Prostate gland (tissue), 2 donors: ENCODE measurements around the gene UBL5. TPM values are rescaled to one million over a fixed set of nuclear protein-coding genes. Genes with fewer than 3 reads are reported as not detected.
A peak's percentile ranks its signal among the peaks of the same experiment; 100 is the strongest.
"Not testable (repeated sequence)": the region's sequence is repeated elsewhere in the genome, so short reads cannot be mapped to it uniquely, and the experiment has no call there.

Experiments
- DNase-seq: peaks from one replicate; pipeline ENCODE4 v3.0.0-alpha.2; 2019; ENCODE audit warnings: low spot score
- H3K27ac ChIP-seq, 2 donors: fragments of 200-600 bp; sonication (generic); 2 replicates each; pipeline ENCODE4 v1.5.1; 2017 to 2019
- H3K27me3 ChIP-seq: fragments of 200-600 bp; sonication (generic); replicated peaks from 2 replicates; pipeline ENCODE4 v1.5.1; 2019; ENCODE audit not compliant: insufficient read depth
- H3K36me3 ChIP-seq, 2 donors: fragments of 200-600 bp; sonication (generic); 1 replicate in 1 of 2; 2 replicates in 1 of 2; pipeline versions ENCODE4 v1.5.1 to v1.8.1; 2017 to 2019
- H3K4me1 ChIP-seq: fragments of 200-600 bp; sonication (generic); replicated peaks from 2 replicates; pipeline ENCODE4 v1.5.1; 2019
- H3K4me3 ChIP-seq, 2 donors: fragments of 200-600 bp; sonication (generic); 2 replicates each; pipeline ENCODE4 v1.5.1; 2017 to 2019
- H3K9me3 ChIP-seq: fragments of 200-600 bp; sonication (generic); 2 replicates; pipeline ENCODE4 v1.5.1; 2017
- CTCF ChIP-seq, 4 experiments: fragments of 200-600 bp in 2 of 4; fragments of 450-650 bp in 2 of 4; sonication (generic) in 2 of 4; IDR thresholded peaks; 1 replicate in 3 of 4; 2 replicates in 1 of 4; pipeline ENCODE4 v1.5.1; 2016 to 2019; ENCODE audit warnings: antibody characterized with exemption in 4 of 4, mild to moderate bottlenecking in 2 of 4, moderate library complexity in 2 of 4
- POLR2A ChIP-seq: fragments of 450-650 bp; IDR thresholded peaks from one replicate; pipeline ENCODE4 v1.6.1; 2016; ENCODE audit warnings: antibody characterized with exemption, mild to moderate bottlenecking
- POLR2AphosphoS5 ChIP-seq: sonication (generic); formaldehyde crosslinking; IDR thresholded peaks from one replicate; pipeline ENCODE4 v1.6.1; 2017; ENCODE audit warnings: antibody characterized with exemption
- WGBS: methylation state at CpG from one replicate; pipeline ENCODE4 v1.1.5; 2018; 5-methylcytosine and 5-hydroxymethylcytosine counted together
- intact Hi-C: fragments of 100-400 bp; cut with DNase I; formaldehyde crosslinking; loops from one replicate; pipeline ENCODE4 v1.14.2; 2022
- total RNA-seq, 2 donors: library from RNA; depleted of rRNA; stranded (reverse); fragments of >200 nt; gene quantifications; one replicate each; pipeline ENCODE4 v1.1.0, GENCODE V29; 2016

UBL5 gene
- 100 to 1,000 TPM; 543 to 675 TPM for total RNA-seq

DNA sequence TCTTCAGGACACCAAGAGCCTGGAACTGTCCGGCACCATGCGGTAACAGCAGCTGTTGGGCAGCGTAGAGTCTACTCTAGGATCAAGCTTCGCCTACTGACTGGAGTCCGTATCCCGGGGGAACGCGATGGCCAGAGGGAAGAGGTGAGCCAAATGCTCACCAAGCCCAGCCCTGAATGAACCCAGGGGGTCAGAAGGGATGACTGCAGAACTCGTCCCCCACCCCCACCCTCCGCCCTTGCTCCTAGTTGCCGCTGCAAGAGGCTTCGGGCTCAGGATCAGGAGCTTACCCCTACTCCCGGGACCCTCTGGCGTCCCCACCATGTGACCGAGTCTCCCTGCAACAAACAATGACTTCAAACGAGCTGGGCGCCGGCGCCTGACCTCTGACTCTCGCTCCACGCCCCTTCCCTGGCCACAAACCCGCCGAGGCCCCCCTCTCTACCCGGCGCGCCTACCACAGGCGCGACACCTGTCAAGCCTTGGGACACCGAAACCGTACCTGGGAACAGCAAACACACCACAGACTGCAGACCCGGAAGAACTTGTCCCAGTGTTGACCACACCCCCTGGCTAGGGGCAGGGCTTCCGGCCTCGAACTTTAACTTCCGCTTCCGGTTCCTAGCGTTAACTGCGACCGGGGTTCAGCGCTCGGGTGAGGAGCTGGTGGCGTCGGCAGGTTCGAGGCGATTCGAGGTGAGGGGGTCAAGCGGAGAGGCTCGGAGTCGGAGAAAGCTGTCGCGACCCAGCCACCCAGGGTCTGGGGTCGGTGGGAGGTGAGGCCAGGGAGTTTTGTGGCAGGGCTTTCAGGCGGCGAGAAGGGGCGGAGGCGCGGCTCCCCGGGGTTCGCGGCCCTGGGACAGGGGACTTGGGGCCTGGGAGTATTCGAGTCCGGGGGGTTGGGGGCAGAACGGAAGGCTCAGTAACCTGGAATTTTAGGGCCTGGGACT, at the start of gene UBL5:
Gene UBL5, plus strand, starts transcription at position 630 of the 950 bp plus-strand sequence. CDS start 420 bp downstream, outside the sequence.
- peak; percentile 85 for DNase-seq
- Histone ChIP-seq H3K27ac (peak within 1 kb of the TSS; percentile 81 to 88), H3K4me3 (peak within 1 kb of the TSS; percentile 93 to 94), H3K36me3 (peaks cover 0 to 10% of the 10 kb centered on the region in 2 donors), H3K27me3 (no peaks in the 10 kb centered on the region), H3K9me3 (no peaks in the 10 kb centered on the region), H3K4me1 (peaks cover 7% of the 10 kb centered on the region)
- TF ChIP-seq POLR2AphosphoS5 (peak; percentile 98), POLR2A (peak; percentile 77), CTCF (IDR thresholded peaks at IDR 0.05) (no peak)
- intact Hi-C loops = no loop called here
- WGBS = under 1% methylated on average over 62 of the region's 62 CpGs

- intact Hi-C loops = loop anchor here (10.0 kb wide), 1 partner anchor 108 kb away; the partner anchor contains the start of gene ZNF562
- H3K27me3 ChIP-seq = no peaks in the 10 kb centered on the region
- no peak for TF ChIP-seq POLR2AphosphoS5
- TF ChIP-seq POLR2A = no peak
- TF ChIP-seq CTCF (IDR thresholded peaks at IDR 0.05) = no peak
- WGBS = 100% methylated on average over 2 of the region's 2 CpGs
- H3K9me3 ChIP-seq = no peaks in the 10 kb centered on the region
- H3K36me3 ChIP-seq = no peaks in the 10 kb centered on the region
- no peak overlapping the region for H3K4me3 ChIP-seq
- no peak overlapping the region for H3K27ac ChIP-seq
- H3K4me1 ChIP-seq = no peaks in the 10 kb centered on the region
- no peak for DNase-seq
These were observed 45.4 kb upstream of the UBL5 start for GRCh38 chr19:9782338-9782737.

DNA sequence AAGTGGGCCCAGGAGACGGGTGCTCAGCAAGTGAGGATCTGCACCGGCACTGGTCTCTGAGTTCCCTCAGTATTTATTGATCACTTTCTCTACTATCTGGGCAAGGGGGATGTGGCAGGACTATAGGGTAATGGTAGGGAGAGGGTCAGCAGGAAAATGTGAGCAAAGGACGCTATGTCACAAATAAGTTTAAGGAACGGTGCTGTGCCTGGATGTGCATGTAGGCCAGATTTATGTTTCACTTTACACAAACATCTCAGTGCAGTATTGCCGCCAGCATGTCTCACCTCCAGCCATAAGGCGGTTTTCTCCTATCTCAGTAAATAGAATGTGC, 43.6 kb upstream of the UBL5 start:
- Histone ChIP-seq H3K4me3 (peak overlapping the region in 1 of 2 donors; percentile 73), H3K27ac (peak overlapping the region; percentile 98 to 99)
- not testable (repeated sequence) for H3K4me1 ChIP-seq, H3K9me3 ChIP-seq, H3K27me3 ChIP-seq, H3K36me3 ChIP-seq
- intact Hi-C loops = loop anchor here (2.0 to 10.0 kb wide), 2 partner anchors 15 to 109 kb away; partner anchors contain the start of genes ZNF562 and ZNF846
- WGBS = 35% methylated on average over 6 of the region's 6 CpGs
- peak; percentile 27 for DNase-seq

GRCh38 chr19:9785367-9786331, 42.1 kb upstream of the UBL5 start:
- Histone ChIP-seq H3K4me1 (no peaks in the 10 kb centered on the region), H3K36me3 (no peaks in the 10 kb centered on the region), H3K27ac (peak overlapping the region; percentile 99), H3K4me3 (peak overlapping the region; percentile 63 to 73), H3K9me3 (no peaks in the 10 kb centered on the region), H3K27me3 (no peaks in the 10 kb centered on the region)
- peak; percentile 99 for DNase-seq
- intact Hi-C loops = loop anchor here (2.0 to 10.0 kb wide), 3 partner anchors 17 to 163 kb away; partner anchors contain the start of genes ZNF562 and ZNF846
- WGBS = 2% methylated on average over 70 of the region's 74 CpGs
- TF ChIP-seq CTCF (IDR thresholded peaks at IDR 0.05) (peak in 1 of 4 experiments; percentile 16), POLR2AphosphoS5 (peak; percentile 88), POLR2A (peak; percentile 94)

DNA sequence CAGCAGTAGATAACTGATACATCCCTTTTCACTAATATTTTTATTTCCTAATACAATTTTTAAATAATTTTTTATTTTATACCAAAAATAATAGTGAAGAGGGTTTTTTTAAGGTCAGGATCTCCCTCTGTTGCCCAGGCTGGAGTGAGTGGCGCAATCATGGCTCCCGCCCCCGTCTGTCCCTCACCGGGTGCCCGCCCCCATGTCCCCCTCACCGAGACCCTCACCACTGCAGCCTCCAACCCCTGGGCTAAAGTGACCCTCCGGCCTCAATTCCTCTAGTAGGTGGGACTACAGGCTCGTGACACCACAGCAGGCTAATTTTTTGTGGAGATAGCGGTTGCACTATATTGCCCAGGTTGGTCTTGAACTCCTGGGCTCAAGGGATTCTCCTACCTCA, 41.4 kb upstream of the UBL5 start:
- Histone ChIP-seq H3K4me3 (peak overlapping the region; percentile 63 to 73), H3K9me3 (no peaks in the 10 kb centered on the region), H3K36me3 (no peaks in the 10 kb centered on the region), H3K4me1 (no peaks in the 10 kb centered on the region), H3K27me3 (no peaks in the 10 kb centered on the region), H3K27ac (peak overlapping the region; percentile 99)
- no peak for DNase-seq
- TF ChIP-seq POLR2A = no peak
- no peak for TF ChIP-seq CTCF (IDR thresholded peaks at IDR 0.05)
- TF ChIP-seq POLR2AphosphoS5 = no peak
- intact Hi-C loops = loop anchor here (2.0 to 10.0 kb wide), 2 partner anchors 112 to 164 kb away; partner anchors contain the start of gene ZNF562
- WGBS = 50% methylated on average over 9 of the region's 9 CpGs
